H1 (cell line): ENCODE results near the gene PGPEP1.

Experiments used
- ASH2L ChIP-seq: fragments of 200-600, 300-600 bp; sonication (generic); IDR thresholded peaks from one replicate; pipeline ENCODE4 v1.7.1; 2017; ENCODE audit warnings: low read length
- EP300 ChIP-seq, 2 experiments: IDR thresholded peaks; 1 replicate in 1 of 2; 2 replicates in 1 of 2; pipeline ENCODE4 v1.6.1; 2011 to 2012; ENCODE audit warnings: low read depth in 2 of 2, low read length in 2 of 2, mild to moderate bottlenecking in 2 of 2, borderline replicate concordance in 1 of 2, inconsistent platforms in 1 of 2, moderate library complexity in 1 of 2
- EZH2 ChIP-seq: fragments of 200-600 bp; sonication (generic); IDR thresholded peaks from 2 replicates; pipeline ENCODE4 v1.7.1; 2012; ENCODE audit warnings: low read depth, mild to moderate bottlenecking, moderate library complexity, low read length, inconsistent platforms; ENCODE audit not compliant: severe bottlenecking
- KDM4A ChIP-seq: IDR thresholded peaks from one replicate; pipeline ENCODE4 v1.7.1; 2012; ENCODE audit warnings: low read depth, mild to moderate bottlenecking, moderate library complexity, low read length, inconsistent platforms; ENCODE audit not compliant: severe bottlenecking
- POLR2A ChIP-seq, 2 experiments: IDR thresholded peaks; 1 replicate in 1 of 2; 2 replicates in 1 of 2; pipeline ENCODE4 v1.6.1; 2011; ENCODE audit warnings: low read depth in 2 of 2, low read length in 2 of 2, mild to moderate bottlenecking in 2 of 2; ENCODE audit errors: control extremely low read depth in 1 of 2
- RAD21 ChIP-seq, 2 experiments: IDR thresholded peaks in 1 of 2; conservative IDR thresholded peaks in 1 of 2; 2 replicates each; pipeline ENCODE4 v1.6.1; 2011; ENCODE audit warnings: low read depth in 2 of 2, low read length in 2 of 2, improper control_type of control experiment in 1 of 2, inconsistent platforms in 1 of 2, mild to moderate bottlenecking in 1 of 2, moderate library complexity in 1 of 2
- SP2 ChIP-seq: IDR thresholded peaks from 2 replicates; pipeline ENCODE4 v1.6.1; 2012; ENCODE audit warnings: mild to moderate bottlenecking, low read length, inconsistent platforms
- TAF1 ChIP-seq: IDR thresholded peaks from 2 replicates; pipeline ENCODE4 v1.6.1; 2011; ENCODE audit warnings: mild to moderate bottlenecking, low read depth, low read length
- TCF12 ChIP-seq: IDR thresholded peaks from 2 replicates; pipeline ENCODE4 v1.6.1; 2011; ENCODE audit warnings: low read depth, mild to moderate bottlenecking, low read length
- YY1 ChIP-seq: IDR thresholded peaks from 2 replicates; pipeline ENCODE4 v1.6.1; 2011; ENCODE audit warnings: low read depth, mild to moderate bottlenecking, low read length
- TF ChIP-seq, protein P1 (sequence below), 3 experiments: IDR thresholded peaks; 1 replicate in 2 of 3; 2 replicates in 1 of 3; pipeline versions ENCODE4 v1.5.1 to v1.6.1; 2011; ENCODE audit warnings: low read length in 3 of 3, mild to moderate bottlenecking in 3 of 3, inconsistent platforms in 2 of 3, low read depth in 1 of 3, moderate library complexity in 1 of 3; ENCODE audit not compliant: insufficient read depth in 1 of 3; ENCODE audit errors: control extremely low read depth in 1 of 3

DNA sequence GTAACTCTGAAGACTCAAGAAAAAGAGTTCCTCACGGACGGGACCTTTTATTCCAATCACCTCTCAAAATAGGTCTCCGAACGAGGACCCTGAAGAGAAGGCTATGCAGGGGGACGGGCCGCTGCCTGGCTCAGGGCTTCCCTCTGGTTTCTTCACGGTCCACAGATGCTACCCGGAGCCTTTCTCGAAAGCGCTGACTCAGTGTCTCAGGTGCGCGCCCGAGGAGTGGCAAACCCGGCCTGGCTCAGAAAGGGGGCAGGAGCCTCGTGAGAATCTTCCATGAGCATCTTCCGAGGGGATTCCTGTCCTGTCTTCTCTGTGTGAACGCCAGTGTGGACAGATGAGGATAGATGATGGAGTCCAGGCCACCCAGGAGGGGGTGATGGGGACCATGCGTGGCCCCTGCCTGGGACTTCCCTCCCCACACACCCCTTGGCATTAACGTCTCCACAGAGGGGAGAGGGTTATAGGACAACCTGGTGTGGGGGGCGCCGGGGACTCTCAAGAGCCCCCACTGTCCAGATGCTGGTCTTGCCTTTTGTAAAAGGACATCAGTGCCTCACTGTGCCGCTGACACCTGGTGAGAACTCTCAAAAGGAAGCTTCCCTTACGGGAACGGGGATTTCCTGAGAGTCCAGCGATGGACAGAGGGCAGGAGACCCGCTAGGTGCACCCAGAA is 34.0 kb upstream of the PGPEP1 start:
- no peak for TF ChIP-seq EZH2
- TF ChIP-seq RAD21 (IDR thresholded peaks at IDR 0.05 in 1 of 2, conservative IDR thresholded peaks at IDR 0.05 in 1 of 2; ENCODE audit: low read depth in 2 of 2, low read length in 2 of 2), result no peak
- TF ChIP-seq KDM4A, result no peak
- TF ChIP-seq, protein P1, sequence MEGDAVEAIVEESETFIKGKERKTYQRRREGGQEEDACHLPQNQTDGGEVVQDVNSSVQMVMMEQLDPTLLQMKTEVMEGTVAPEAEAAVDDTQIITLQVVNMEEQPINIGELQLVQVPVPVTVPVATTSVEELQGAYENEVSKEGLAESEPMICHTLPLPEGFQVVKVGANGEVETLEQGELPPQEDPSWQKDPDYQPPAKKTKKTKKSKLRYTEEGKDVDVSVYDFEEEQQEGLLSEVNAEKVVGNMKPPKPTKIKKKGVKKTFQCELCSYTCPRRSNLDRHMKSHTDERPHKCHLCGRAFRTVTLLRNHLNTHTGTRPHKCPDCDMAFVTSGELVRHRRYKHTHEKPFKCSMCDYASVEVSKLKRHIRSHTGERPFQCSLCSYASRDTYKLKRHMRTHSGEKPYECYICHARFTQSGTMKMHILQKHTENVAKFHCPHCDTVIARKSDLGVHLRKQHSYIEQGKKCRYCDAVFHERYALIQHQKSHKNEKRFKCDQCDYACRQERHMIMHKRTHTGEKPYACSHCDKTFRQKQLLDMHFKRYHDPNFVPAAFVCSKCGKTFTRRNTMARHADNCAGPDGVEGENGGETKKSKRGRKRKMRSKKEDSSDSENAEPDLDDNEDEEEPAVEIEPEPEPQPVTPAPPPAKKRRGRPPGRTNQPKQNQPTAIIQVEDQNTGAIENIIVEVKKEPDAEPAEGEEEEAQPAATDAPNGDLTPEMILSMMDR (IDR thresholded peaks at IDR 0.05; ENCODE audit: control extremely low read depth in 1 of 3, insufficient read depth in 1 of 3, low read depth in 1 of 3, low read length in 3 of 3), result no peak
- no peak for TF ChIP-seq TCF12
- TF ChIP-seq POLR2A (IDR thresholded peaks at IDR 0.05; ENCODE audit: control extremely low read depth in 1 of 2, low read depth in 2 of 2, low read length in 2 of 2), result no peak
- no peak for TF ChIP-seq EP300 (IDR thresholded peaks at IDR 0.05; ENCODE audit: borderline replicate concordance in 1 of 2, low read depth in 2 of 2, low read length in 2 of 2)
- no peak for TF ChIP-seq ASH2L
- no peak for TF ChIP-seq TAF1
- no peak for TF ChIP-seq YY1
- no peak for TF ChIP-seq SP2
